Stimulated activated naive CD8-positive, alpha-beta T cell treated with anti-CD3 and anti-CD28 coated beads, Interleukin-15, amount 100 ng/mL, for 72 hours (primary cell): ENCODE results near the gene DOCK4.
A peak's percentile ranks its signal among the peaks of the same experiment; 100 is the strongest.
"Not testable (repeated sequence)": the region's sequence is repeated elsewhere in the genome, so short reads cannot be mapped to it uniquely, and the experiment has no call there.

Source experiments
- ATAC-seq: fragments of 150-1000 bp; cut with Tn5 transposase; 2 replicates; pipeline ENCODE4 v1.10.0; 2021; ENCODE audit warnings: mild to moderate bottlenecking, moderate library complexity
- DNase-seq, 2 donors: peaks; one replicate each; pipeline ENCODE4 v3.0.0; 2021 to 2022
- H3K27ac Mint-ChIP-seq, 2 donors: one replicate each; pipeline ENCODE4 v1.8.0; 2022; ENCODE audit warnings: mild to moderate bottlenecking in 2 of 2, mixed read lengths in 2 of 2, moderate library complexity in 2 of 2
- H3K27me3 Mint-ChIP-seq: one replicate; pipeline ENCODE4 v1.8.0; 2022; ENCODE audit warnings: mixed read lengths
- H3K4me1 Mint-ChIP-seq: one replicate; pipeline ENCODE4 v1.8.0; 2022; ENCODE audit warnings: mild to moderate bottlenecking, mixed read lengths
- H3K4me3 Mint-ChIP-seq, 2 donors: one replicate each; pipeline ENCODE4 v1.8.0; 2022; ENCODE audit warnings: mild to moderate bottlenecking in 2 of 2, mixed read lengths in 2 of 2, moderate library complexity in 1 of 2
- H3K9me3 Mint-ChIP-seq, 2 donors: one replicate each; pipeline ENCODE4 v1.8.0; 2022; ENCODE audit warnings: mixed read lengths in 2 of 2

DOCK4 gene

GRCh38 chr7:112206238-112206990 lies at the start of gene DOCK4, which contains the start of gene ZNF277:
DOCK4 (minus strand) TSS chr7:112206399; CDS start chr7:112206138, 261 bp downstream.
ZNF277 (plus strand) TSS chr7:112206695; CDS start chr7:112206717, 22 bp downstream.
- Mint-ChIP-seq H3K4me3 (peak within 1 kb of the TSS; percentile 97 to 98), H3K4me1 (peaks cover 28% of the 10 kb centered on the region), H3K9me3 (no peaks in the 10 kb centered on the region), H3K27ac (peak within 1 kb of the TSS; percentile 73 to 93), H3K27me3 (peaks cover 32% of the 10 kb centered on the region)
- ATAC-seq = peak; percentile 94
- peak; percentile 99 for DNase-seq

GRCh38 chr7:112255388-112255720 lies 49.2 kb upstream of the DOCK4 start:
- H3K9me3 Mint-ChIP-seq = no peaks in the 10 kb centered on the region
- DNase-seq (no peak), ATAC-seq (no peak)
- no peak overlapping the region for H3K27ac Mint-ChIP-seq
- H3K4me1 Mint-ChIP-seq = peaks cover 47% of the 10 kb centered on the region
- no peak overlapping the region for H3K4me3 Mint-ChIP-seq
- no peaks in the 10 kb centered on the region for H3K27me3 Mint-ChIP-seq

- Mint-ChIP-seq H3K4me3 (no peak overlapping the region), H3K9me3 (no peaks in the 10 kb centered on the region), H3K27ac (no peak overlapping the region), H3K4me1 (peaks cover 47% of the 10 kb centered on the region), H3K27me3 (no peaks in the 10 kb centered on the region)
- ATAC-seq (no peak), DNase-seq (no peak)
Measured at GRCh38 chr7:112254709-112255387, 48.6 kb upstream of the DOCK4 start.

GRCh38 chr7:112254156-112254555 lies 48.0 kb upstream of the DOCK4 start:
- ATAC-seq (no peak), DNase-seq (no peak)
- H3K4me3 Mint-ChIP-seq = no peak overlapping the region
- H3K27me3 Mint-ChIP-seq = no peaks in the 10 kb centered on the region
- no peak overlapping the region for H3K27ac Mint-ChIP-seq
- H3K9me3 Mint-ChIP-seq = peaks cover 0 to 6% of the 10 kb centered on the region in 2 donors
- H3K4me1 Mint-ChIP-seq = peaks cover 47% of the 10 kb centered on the region

GRCh38 chr7:112252691-112253090 lies 46.5 kb upstream of the DOCK4 start:
- Mint-ChIP-seq H3K27me3 (no peaks in the 10 kb centered on the region), H3K4me3 (no peak overlapping the region), H3K4me1 (peaks cover 47% of the 10 kb centered on the region), H3K27ac (no peak overlapping the region), H3K9me3 (peaks cover 4 to 11% of the 10 kb centered on the region in 2 donors)
- ATAC-seq = no peak
- no peak for DNase-seq

- H3K27me3 Mint-ChIP-seq = no peaks in the 10 kb centered on the region
- peaks cover 47% of the 10 kb centered on the region for H3K4me1 Mint-ChIP-seq
- no peak overlapping the region for H3K4me3 Mint-ChIP-seq
- H3K27ac Mint-ChIP-seq = no peak overlapping the region
- no peak for DNase-seq
- no peak for ATAC-seq
- H3K9me3 Mint-ChIP-seq = peaks cover 4 to 11% of the 10 kb centered on the region in 2 donors
Measured at GRCh38 chr7:112252141-112252540, 45.9 kb upstream of the DOCK4 start.

- H3K27ac Mint-ChIP-seq, H3K27me3 Mint-ChIP-seq: not testable (repeated sequence)
Measured at GRCh38 chr7:112249967-112250366, 43.8 kb upstream of the DOCK4 start.

GRCh38 chr7:112248598-112248997 lies 42.4 kb upstream of the DOCK4 start:
- H3K9me3 Mint-ChIP-seq = peaks cover 9 to 11% of the 10 kb centered on the region in 2 donors
- H3K4me1 Mint-ChIP-seq = peaks cover 23% of the 10 kb centered on the region
- H3K4me3 Mint-ChIP-seq = no peak overlapping the region
- DNase-seq (no peak), ATAC-seq (no peak)
- H3K27ac Mint-ChIP-seq = peak overlapping the region in 1 of 2 donors; percentile 49
- H3K27me3 Mint-ChIP-seq = no peaks in the 10 kb centered on the region

More at GRCh38 chr7:112249967-112250366, 43.8 kb upstream of the DOCK4 start:
- not testable (repeated sequence) for H3K4me3 Mint-ChIP-seq, ATAC-seq, DNase-seq
- Mint-ChIP-seq H3K4me1 (peaks cover 37% of the 10 kb centered on the region), H3K9me3 (peaks cover 8 to 11% of the 10 kb centered on the region in 2 donors)

- ATAC-seq = no peak
- Mint-ChIP-seq H3K9me3 (peaks cover 29 to 34% of the 10 kb centered on the region in 2 donors), H3K27me3 (no peaks in the 10 kb centered on the region), H3K4me1 (no peaks in the 10 kb centered on the region), H3K27ac (no peak overlapping the region), H3K4me3 (no peak overlapping the region)
- no peak for DNase-seq
Measured at GRCh38 chr7:112238852-112239610, 32.8 kb upstream of the DOCK4 start.

GRCh38 chr7:112238330-112238729 lies 32.1 kb upstream of the DOCK4 start:
- no peak for DNase-seq
- Mint-ChIP-seq H3K4me1 (peaks cover under 1% of the 10 kb centered on the region), H3K9me3 (peaks cover 28 to 35% of the 10 kb centered on the region in 2 donors)

GRCh38 chr7:112236597-112236996 lies 30.4 kb upstream of the DOCK4 start:
- no peak for DNase-seq
- peaks cover 7% of the 10 kb centered on the region for H3K4me1 Mint-ChIP-seq
- ATAC-seq = no peak
- H3K27me3 Mint-ChIP-seq = no peaks in the 10 kb centered on the region
- no peak overlapping the region for H3K27ac Mint-ChIP-seq
- peaks cover 26 to 37% of the 10 kb centered on the region in 2 donors for H3K9me3 Mint-ChIP-seq
- H3K4me3 Mint-ChIP-seq = no peak overlapping the region

More at GRCh38 chr7:112238330-112238729, 32.1 kb upstream of the DOCK4 start:
- ATAC-seq = no peak
- Mint-ChIP-seq H3K4me3 (no peak overlapping the region), H3K27me3 (no peaks in the 10 kb centered on the region), H3K27ac (no peak overlapping the region)

- no peak for DNase-seq
- H3K9me3 Mint-ChIP-seq = peaks cover 13 to 19% of the 10 kb centered on the region in 2 donors
- no peak overlapping the region for H3K4me3 Mint-ChIP-seq
- ATAC-seq = no peak
- H3K27me3 Mint-ChIP-seq = no peaks in the 10 kb centered on the region
- H3K4me1 Mint-ChIP-seq = peaks cover 15% of the 10 kb centered on the region
- no peak overlapping the region for H3K27ac Mint-ChIP-seq
Measured at GRCh38 chr7:112234147-112234546, 27.9 kb upstream of the DOCK4 start.

- DNase-seq (no peak), ATAC-seq (no peak)
- H3K4me1 Mint-ChIP-seq = peaks cover 23% of the 10 kb centered on the region
- no peak overlapping the region for H3K27ac Mint-ChIP-seq
- H3K27me3 Mint-ChIP-seq = no peaks in the 10 kb centered on the region
- H3K4me3 Mint-ChIP-seq = no peak overlapping the region
- H3K9me3 Mint-ChIP-seq = peaks cover 12 to 13% of the 10 kb centered on the region in 2 donors
Measured at GRCh38 chr7:112233048-112233697, 27.0 kb upstream of the DOCK4 start.

- Mint-ChIP-seq H3K4me3 (no peak overlapping the region), H3K27me3 (no peaks in the 10 kb centered on the region), H3K27ac (no peak overlapping the region), H3K9me3 (peaks cover 7 to 12% of the 10 kb centered on the region in 2 donors), H3K4me1 (peaks cover 27% of the 10 kb centered on the region)
- ATAC-seq (no peak), DNase-seq (no peak)
Measured at GRCh38 chr7:112232212-112232978, 26.2 kb upstream of the DOCK4 start.
